Mucosa of rectum (tissue), 2 donors: ENCODE results near the gene BGN.

Experiments
- H3K27ac ChIP-seq, 2 donors: one replicate each; pipeline ENCODE4 v1.7.0; 2013; ENCODE audit warnings: inconsistent platforms in 2 of 2, low read depth in 2 of 2, low read length in 2 of 2
- H3K27me3 ChIP-seq, 2 donors: one replicate each; pipeline ENCODE4 v1.7.0; 2013; ENCODE audit warnings: low read length in 2 of 2; ENCODE audit not compliant: control insufficient read depth in 2 of 2, insufficient read depth in 2 of 2
- H3K36me3 ChIP-seq, 2 donors: one replicate each; pipeline ENCODE4 v1.7.0; 2013; ENCODE audit warnings: low read length in 2 of 2; ENCODE audit not compliant: control insufficient read depth in 2 of 2, insufficient read depth in 2 of 2
- H3K4me1 ChIP-seq, 2 donors: one replicate each; pipeline ENCODE4 v1.7.0; 2013; ENCODE audit warnings: low read length in 2 of 2, mild to moderate bottlenecking in 1 of 2; ENCODE audit not compliant: control insufficient read depth in 2 of 2, insufficient read depth in 2 of 2
- H3K4me3 ChIP-seq, 2 donors: one replicate each; pipeline ENCODE4 v1.7.0; 2013; ENCODE audit warnings: low read length in 2 of 2
- H3K9ac ChIP-seq, 2 donors: one replicate each; pipeline ENCODE4 v1.7.0; 2013; ENCODE audit warnings: low read length in 2 of 2, low read depth in 1 of 2, mild to moderate bottlenecking in 1 of 2
- H3K9me3 ChIP-seq, 2 donors: one replicate each; pipeline ENCODE4 v1.7.0; 2013; ENCODE audit warnings: low read length in 2 of 2; ENCODE audit not compliant: control insufficient read depth in 2 of 2
- donor health status: healthy.
- donor health status: Normal muscosa, but diverticular disease.

BGN gene

DNA sequence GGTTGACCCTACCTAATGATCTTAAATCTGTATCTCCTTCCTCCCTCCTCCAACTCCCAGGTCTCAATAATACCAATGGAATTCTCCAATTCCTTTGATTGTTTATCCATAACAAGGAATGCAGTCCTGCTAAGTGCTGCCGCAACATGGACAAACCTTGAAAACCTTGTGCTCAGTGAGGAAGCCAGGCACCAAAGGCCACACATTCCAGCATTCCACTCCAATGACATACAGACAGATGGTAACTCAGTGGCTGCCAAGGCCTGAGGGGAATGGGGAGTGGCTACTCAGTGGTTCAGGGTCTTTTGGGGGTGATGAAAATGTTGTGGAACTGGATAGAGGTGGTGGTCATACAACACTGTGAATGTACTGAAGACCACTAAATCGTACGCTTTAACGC, 34.8 kb upstream of the BGN start:
- Histone ChIP-seq H3K27ac (no peak overlapping the region), H3K36me3 (peaks cover 0 to 2% of the 10 kb centered on the region in 2 donors), H3K4me1 (no peaks in the 10 kb centered on the region), H3K27me3 (peaks cover 0 to under 1% of the 10 kb centered on the region in 2 donors), H3K4me3 (no peak overlapping the region), H3K9ac (no peak overlapping the region), H3K9me3 (no peaks in the 10 kb centered on the region)

DNA sequence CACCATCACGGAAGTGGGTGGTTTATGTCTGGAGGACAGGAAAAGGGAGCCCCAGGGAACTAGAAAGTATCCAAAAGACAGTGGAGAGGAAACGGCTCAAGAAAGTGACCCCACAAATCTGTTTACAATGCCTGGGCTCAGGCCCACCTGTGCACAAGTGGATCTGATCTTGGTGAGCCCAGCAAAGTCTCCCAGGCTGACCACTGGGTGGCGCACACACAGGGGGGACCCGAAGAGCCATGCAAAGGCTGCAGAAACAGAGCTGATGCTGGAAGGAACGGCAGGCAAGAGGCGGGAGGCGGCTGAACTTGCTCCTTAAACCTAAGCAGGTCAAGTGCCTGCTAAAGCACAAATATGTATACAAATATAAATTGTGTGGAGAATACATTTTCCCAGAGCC, 34.0 kb upstream of the BGN start:
- Histone ChIP-seq H3K4me3 (no peak overlapping the region), H3K4me1 (no peaks in the 10 kb centered on the region), H3K9me3 (no peaks in the 10 kb centered on the region), H3K27me3 (no peaks in the 10 kb centered on the region), H3K36me3 (peaks cover 0 to 2% of the 10 kb centered on the region in 2 donors), H3K9ac (no peak overlapping the region), H3K27ac (no peak overlapping the region)

DNA sequence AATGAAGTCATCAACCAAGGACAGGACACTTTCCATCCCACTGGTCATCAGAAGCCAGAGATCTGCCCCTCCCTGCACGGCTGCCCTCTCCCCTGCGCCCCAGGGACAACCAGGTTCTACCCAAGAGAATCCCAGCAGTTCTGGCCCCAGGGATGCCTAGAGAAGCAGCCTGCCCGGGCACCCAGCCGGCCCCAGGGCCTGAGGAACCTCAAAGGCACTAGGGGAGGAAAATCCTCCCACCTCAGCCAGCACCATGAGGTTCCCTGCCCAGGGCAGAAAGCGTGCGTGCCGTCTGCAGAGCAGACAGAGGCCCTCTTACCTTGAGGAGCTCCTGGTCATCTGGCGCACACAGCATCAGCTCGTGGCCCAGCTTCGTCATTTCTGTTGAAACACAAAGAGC, 32.5 kb upstream of the BGN start:
- Histone ChIP-seq H3K4me1 (no peaks in the 10 kb centered on the region), H3K9ac (no peak overlapping the region), H3K4me3 (no peak overlapping the region), H3K27ac (no peak overlapping the region), H3K9me3 (no peaks in the 10 kb centered on the region), H3K36me3 (peaks cover 0 to 2% of the 10 kb centered on the region in 2 donors), H3K27me3 (no peaks in the 10 kb centered on the region)

DNA sequence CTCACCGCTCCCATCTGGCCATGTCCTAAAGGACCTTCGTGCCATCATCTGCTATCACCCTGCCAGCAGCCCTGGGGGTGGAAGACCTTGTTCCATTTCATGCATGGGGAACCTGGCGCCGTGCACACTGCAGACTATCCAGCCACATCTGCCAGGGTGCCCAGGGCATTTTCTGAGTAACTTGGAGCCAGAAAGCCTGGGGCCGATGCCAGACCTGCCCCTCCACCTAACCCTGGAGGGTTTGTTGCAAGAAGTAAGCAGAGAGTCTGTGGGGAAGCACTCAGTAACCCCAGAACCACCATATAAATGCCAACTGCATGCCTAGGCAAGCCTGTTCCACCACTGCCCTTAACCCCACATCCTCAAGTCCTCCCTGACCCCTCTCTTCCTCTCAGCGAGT, 31.7 kb upstream of the BGN start:
- no peaks in the 10 kb centered on the region for H3K27me3 ChIP-seq

DNA sequence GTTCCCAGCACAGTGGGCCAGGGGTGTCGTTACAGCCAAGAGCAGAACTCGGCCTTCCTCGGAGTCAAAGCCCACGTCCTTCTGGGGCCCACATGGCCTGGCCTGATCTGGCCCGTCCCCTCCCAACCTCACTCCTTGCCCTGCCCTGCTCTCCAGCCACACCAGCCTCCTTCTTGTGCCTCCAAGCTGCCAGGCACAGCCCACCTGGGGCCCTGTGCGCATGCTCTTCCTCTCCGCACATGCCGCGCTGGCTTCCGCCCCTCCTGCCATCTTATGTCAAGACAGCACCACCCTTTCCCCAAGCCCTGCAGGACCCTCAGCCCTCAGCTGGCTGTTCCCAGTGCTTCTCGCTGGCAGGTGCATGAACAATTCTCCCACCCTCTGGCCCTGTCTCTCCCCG, 31.2 kb upstream of the BGN start:
- Histone ChIP-seq H3K4me3 (no peak overlapping the region), H3K9me3 (no peaks in the 10 kb centered on the region), H3K36me3 (no peaks in the 10 kb centered on the region), H3K4me1 (no peaks in the 10 kb centered on the region), H3K27me3 (no peaks in the 10 kb centered on the region), H3K27ac (no peak overlapping the region), H3K9ac (no peak overlapping the region)

More for the DNA sequence above, 31.7 kb upstream of the BGN start:
- no peak overlapping the region for H3K9ac ChIP-seq
- no peaks in the 10 kb centered on the region for H3K9me3 ChIP-seq
- H3K27ac ChIP-seq = no peak overlapping the region
- H3K36me3 ChIP-seq = peaks cover 0 to under 1% of the 10 kb centered on the region in 2 donors
- no peaks in the 10 kb centered on the region for H3K4me1 ChIP-seq
- no peak overlapping the region for H3K4me3 ChIP-seq

DNA sequence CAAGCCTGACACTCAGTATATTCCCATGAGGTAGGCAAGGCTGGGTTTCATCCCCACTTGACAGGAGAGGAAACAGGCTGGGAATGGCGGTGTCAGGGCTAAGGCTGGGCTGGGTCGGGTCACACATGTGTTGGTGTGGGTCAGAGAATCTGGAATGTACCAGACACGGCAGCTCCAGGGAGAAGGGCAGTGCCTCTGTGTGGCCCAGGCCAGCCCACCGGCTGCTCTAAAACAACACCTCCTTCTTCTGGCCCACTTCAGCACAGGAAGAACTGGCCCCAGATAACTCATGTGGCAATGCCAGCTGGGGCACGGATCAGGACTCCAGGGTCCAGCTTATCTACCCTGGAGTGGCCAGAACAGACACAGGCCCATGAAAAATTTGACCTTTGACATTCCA, 30.7 kb upstream of the BGN start:
- no peak overlapping the region for H3K27ac ChIP-seq
- no peaks in the 10 kb centered on the region for H3K9me3 ChIP-seq
- H3K4me3 ChIP-seq = no peak overlapping the region
- no peak overlapping the region for H3K9ac ChIP-seq
- H3K27me3 ChIP-seq = no peaks in the 10 kb centered on the region
- H3K4me1 ChIP-seq = peaks cover 0 to 2% of the 10 kb centered on the region in 2 donors
- no peaks in the 10 kb centered on the region for H3K36me3 ChIP-seq

DNA sequence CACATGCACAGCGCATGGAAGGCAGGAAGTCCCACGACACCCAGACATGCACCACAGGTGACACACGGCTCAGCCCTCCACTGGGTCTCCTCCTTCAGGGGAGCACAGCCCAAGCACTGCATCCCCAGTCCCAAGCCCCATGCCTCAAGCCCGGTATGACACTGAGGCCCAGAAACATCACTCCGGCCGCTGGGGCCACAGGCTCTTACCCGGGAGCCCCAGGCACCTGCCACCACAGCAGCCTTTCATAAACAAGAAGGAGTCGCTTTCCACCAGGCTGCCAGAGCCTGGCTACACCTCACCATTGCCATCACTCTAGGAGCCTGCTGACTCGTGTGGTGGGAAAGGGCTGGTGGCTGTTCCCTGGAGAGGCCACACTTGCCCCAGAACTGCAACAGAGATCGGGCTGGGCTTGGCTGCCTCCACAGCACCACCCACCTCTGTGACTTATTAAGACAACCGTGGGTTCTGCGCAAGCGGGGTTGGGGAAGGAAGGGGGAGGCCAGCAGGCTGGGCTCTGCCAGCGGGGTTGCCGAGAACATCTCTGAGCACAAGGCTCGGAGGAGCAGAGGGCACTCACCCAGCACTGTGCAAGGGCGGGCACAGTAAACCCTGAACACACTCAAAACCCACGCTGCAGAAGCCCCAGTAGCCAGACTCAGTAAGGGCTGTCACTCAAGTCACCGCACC, 28.9 kb upstream of the BGN start:
- H3K9me3 ChIP-seq = no peaks in the 10 kb centered on the region
- no peak overlapping the region for H3K27ac ChIP-seq
- H3K9ac ChIP-seq = no peak overlapping the region
- H3K4me1 ChIP-seq = peaks cover 5 to 9% of the 10 kb centered on the region in 2 donors
- H3K27me3 ChIP-seq = no peaks in the 10 kb centered on the region
- H3K4me3 ChIP-seq = no peak overlapping the region
- no peaks in the 10 kb centered on the region for H3K36me3 ChIP-seq

DNA sequence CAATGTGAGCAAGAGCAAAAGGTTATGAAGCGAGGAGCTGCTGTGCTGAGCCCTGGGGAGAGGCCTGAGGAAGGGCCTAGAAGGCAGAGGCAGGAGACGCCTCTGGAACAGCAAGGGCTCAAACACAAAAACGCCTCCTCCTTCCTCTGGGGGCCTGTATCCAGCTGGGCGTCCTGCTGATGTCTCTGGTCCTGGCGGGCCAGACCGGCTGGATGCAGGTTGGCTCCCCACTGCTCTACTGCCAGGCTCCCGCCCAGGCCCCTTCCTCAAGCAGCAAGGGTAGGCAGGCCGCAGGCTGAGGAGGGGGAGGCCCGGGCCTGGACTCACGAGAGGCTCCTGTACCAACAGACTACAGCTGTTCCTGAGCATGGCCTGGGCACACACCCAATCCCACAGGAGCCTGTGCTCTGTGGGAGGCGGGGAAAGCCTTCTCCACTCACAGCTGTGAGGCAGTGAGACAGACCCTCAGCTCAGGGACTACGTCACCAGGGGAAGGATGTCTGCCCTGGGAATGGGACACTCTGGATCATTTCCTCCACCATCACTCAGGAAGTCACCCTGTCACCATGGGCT, 26.7 kb upstream of the BGN start:
- Histone ChIP-seq H3K4me1 (peaks cover 5 to 9% of the 10 kb centered on the region in 2 donors), H3K9me3 (no peaks in the 10 kb centered on the region), H3K9ac (peak overlapping the region in 1 of 2 donors; percentile 24), H3K27me3 (no peaks in the 10 kb centered on the region), H3K36me3 (no peaks in the 10 kb centered on the region), H3K4me3 (no peak overlapping the region), H3K27ac (no peak overlapping the region)

DNA sequence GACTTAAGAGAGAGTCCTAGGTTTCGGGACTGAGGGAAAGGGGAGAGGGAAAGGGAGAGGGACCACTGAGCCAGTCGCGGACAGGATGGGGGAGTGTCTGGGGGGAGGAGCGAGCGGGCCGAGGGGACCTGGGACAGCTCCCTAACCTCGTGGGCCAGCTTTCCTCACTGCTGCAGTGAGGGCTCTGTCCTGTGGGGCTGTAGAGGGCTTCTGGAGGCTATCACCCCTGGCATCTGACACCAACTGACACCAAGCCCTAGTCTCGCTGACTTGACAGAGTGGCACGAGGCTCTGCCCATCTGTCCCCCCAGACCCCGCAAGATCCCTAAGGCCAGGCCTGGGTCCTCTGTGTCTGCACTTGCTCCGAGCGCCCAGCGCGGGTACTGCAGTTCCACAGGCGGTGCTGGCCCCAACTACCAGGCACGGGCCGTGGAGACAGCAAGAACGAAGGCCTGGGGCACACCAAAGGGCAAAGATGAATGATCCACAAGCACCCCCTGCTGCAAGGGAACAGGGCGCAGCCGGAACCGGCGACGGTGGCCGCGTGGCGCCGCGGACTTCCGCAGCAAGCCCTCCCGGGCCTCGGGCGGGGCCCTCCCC, 24.9 kb upstream of the BGN start:
- peak overlapping the region in 1 of 2 donors; percentile 23 for H3K27ac ChIP-seq

More for the DNA sequence above, 24.9 kb upstream of the BGN start:
- H3K4me1 ChIP-seq = peaks cover 5 to 9% of the 10 kb centered on the region in 2 donors
- H3K9ac ChIP-seq = peak overlapping the region; percentile 52 to 60
- no peaks in the 10 kb centered on the region for H3K36me3 ChIP-seq
- peak overlapping the region; percentile 77 to 80 for H3K4me3 ChIP-seq
- H3K9me3 ChIP-seq = no peaks in the 10 kb centered on the region
- no peaks in the 10 kb centered on the region for H3K27me3 ChIP-seq
